ENCODE data around the gene TRAP1. TPM values are rescaled to one million over a fixed set of nuclear protein-coding genes. Genes with fewer than 3 reads are reported as not detected.

The TRAP1 gene
- total RNA-seq, 1 donor from 2014 or later = 212 TPM

DNA sequence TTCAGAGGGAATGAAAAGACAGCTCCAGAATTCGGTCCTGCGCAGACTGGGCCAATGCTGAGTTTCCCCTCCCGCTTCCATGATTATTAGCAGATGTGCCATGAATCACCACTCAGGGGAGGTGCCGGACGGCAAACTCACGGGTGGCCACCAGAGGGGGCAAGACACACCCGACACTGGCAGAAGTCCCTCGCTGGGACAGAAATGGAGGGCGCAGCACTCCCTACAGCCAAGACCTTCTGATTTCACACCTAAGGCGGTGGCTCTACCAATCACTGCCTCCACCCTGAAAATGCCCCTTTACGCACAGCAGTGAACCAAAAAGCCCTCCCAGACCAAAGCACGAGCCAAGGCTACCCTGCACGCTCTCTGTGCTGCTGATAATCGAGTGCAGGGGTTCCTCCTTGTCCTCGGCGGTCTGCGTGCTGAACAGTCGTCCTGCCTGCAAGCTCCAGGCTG lies 26.8 kb downstream of the TRAP1 start:
- no peaks in the 10 kb centered on the region for H3K9me3 Mint-ChIP-seq (ENCODE audit: low read depth)
- TF ChIP-seq, protein P1, sequence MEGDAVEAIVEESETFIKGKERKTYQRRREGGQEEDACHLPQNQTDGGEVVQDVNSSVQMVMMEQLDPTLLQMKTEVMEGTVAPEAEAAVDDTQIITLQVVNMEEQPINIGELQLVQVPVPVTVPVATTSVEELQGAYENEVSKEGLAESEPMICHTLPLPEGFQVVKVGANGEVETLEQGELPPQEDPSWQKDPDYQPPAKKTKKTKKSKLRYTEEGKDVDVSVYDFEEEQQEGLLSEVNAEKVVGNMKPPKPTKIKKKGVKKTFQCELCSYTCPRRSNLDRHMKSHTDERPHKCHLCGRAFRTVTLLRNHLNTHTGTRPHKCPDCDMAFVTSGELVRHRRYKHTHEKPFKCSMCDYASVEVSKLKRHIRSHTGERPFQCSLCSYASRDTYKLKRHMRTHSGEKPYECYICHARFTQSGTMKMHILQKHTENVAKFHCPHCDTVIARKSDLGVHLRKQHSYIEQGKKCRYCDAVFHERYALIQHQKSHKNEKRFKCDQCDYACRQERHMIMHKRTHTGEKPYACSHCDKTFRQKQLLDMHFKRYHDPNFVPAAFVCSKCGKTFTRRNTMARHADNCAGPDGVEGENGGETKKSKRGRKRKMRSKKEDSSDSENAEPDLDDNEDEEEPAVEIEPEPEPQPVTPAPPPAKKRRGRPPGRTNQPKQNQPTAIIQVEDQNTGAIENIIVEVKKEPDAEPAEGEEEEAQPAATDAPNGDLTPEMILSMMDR (IDR thresholded peaks at IDR 0.05; ENCODE audit: unreplicated experiment) = peak; percentile 98
- peak overlapping the region; percentile 65 for H3K27ac Mint-ChIP-seq
- peak; percentile 83 for DNase-seq (ENCODE audit: low spot score, unreplicated experiment)
- no peak overlapping the region for H3K4me3 Mint-ChIP-seq (ENCODE audit: low read depth)
- H3K36me3 Mint-ChIP-seq (ENCODE audit: insufficient read depth) = peaks cover 26% of the 10 kb centered on the region
- H3K27me3 Mint-ChIP-seq = no peaks in the 10 kb centered on the region
- peaks cover 27% of the 10 kb centered on the region for H3K4me1 Mint-ChIP-seq (ENCODE audit: low read depth)

DNA sequence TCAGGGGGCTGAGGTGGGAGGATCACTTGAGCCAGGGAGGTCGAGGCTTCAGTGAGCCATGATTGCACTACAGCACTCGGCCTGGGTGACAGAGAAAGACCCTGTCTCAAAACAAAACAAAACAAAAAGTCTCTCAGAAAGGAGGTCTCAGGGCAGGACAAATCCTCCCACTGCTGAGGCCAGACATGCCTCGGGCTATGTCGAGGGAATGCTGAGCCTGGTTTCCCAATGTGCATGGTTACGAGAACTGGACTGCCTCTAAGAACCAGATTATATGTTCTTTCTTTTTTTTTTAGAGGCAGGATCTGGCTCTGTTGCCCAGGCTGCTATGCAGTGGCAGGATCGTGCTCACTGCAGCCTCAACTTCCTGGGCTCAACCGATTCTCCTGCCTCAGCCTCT lies 27.6 kb downstream of the TRAP1 start:
- Mint-ChIP-seq H3K9me3 (ENCODE audit: low read depth) (no peaks in the 10 kb centered on the region), H3K27ac (peak overlapping the region; percentile 65), H3K4me1 (ENCODE audit: low read depth) (peaks cover 19% of the 10 kb centered on the region), H3K36me3 (ENCODE audit: insufficient read depth) (peaks cover 29% of the 10 kb centered on the region), H3K27me3 (no peaks in the 10 kb centered on the region), H3K4me3 (ENCODE audit: low read depth) (no peak overlapping the region)
- TF ChIP-seq, protein P1 (IDR thresholded peaks at IDR 0.05; ENCODE audit: unreplicated experiment) = no peak
- DNase-seq (ENCODE audit: low spot score, unreplicated experiment) = no peak

DNA sequence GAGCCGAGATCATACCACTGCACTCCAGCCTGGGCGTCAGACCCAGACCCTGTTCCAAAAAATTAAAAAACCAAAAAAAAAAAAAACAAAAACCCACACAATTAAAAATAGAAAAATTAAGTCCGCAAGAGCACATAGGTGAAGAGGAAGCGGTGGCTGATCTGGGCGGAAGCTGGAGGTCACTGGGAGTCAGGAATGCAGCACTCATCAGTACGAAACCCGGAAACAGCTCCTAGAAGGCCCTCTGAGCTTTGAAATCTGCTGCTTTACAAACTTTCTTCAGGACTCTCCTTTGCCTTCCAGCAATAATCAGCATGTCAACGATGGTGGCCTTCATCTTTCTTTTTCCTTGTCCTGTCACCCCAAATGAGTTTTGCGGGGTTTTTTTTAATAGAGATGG lies 29.5 kb downstream of the TRAP1 start:
- no peak overlapping the region for H3K27ac Mint-ChIP-seq
- DNase-seq (ENCODE audit: low spot score, unreplicated experiment) = no peak
- H3K27me3 Mint-ChIP-seq = no peaks in the 10 kb centered on the region
- no peak overlapping the region for H3K4me3 Mint-ChIP-seq (ENCODE audit: low read depth)
- H3K36me3 Mint-ChIP-seq (ENCODE audit: insufficient read depth) = peaks cover 31% of the 10 kb centered on the region
- TF ChIP-seq, protein P1 (IDR thresholded peaks at IDR 0.05; ENCODE audit: unreplicated experiment) = no peak
- H3K9me3 Mint-ChIP-seq (ENCODE audit: low read depth) = no peaks in the 10 kb centered on the region
- peaks cover 8% of the 10 kb centered on the region for H3K4me1 Mint-ChIP-seq (ENCODE audit: low read depth)

DNA sequence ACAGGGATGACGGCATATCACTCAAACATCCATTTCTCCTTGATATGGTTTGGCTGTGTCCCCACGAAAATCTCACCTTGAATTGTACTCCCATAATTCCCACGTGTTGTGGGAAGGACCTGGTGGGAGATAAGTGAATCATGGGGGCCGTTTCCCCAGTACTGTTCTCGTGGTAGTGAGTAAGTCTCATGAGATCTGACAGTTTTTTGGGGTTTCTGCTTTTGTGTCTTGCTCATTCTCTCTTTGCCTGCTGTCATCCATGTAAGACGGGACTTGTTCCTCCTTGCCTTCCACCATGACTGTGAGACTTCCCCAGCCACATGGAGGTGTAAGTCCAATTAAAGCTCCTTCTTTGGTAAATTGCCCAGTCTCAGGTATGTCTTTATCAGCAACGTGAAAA lies 30.3 kb downstream of the TRAP1 start:
- H3K27me3 Mint-ChIP-seq = no peaks in the 10 kb centered on the region
- TF ChIP-seq, protein P1 (IDR thresholded peaks at IDR 0.05; ENCODE audit: unreplicated experiment) = no peak
- H3K9me3 Mint-ChIP-seq (ENCODE audit: low read depth) = no peaks in the 10 kb centered on the region
- no peak overlapping the region for H3K27ac Mint-ChIP-seq
- peaks cover 35% of the 10 kb centered on the region for H3K36me3 Mint-ChIP-seq (ENCODE audit: insufficient read depth)
- DNase-seq (ENCODE audit: low spot score, unreplicated experiment) = no peak
- no peak overlapping the region for H3K4me3 Mint-ChIP-seq (ENCODE audit: low read depth)
- peaks cover 8% of the 10 kb centered on the region for H3K4me1 Mint-ChIP-seq (ENCODE audit: low read depth)

DNA sequence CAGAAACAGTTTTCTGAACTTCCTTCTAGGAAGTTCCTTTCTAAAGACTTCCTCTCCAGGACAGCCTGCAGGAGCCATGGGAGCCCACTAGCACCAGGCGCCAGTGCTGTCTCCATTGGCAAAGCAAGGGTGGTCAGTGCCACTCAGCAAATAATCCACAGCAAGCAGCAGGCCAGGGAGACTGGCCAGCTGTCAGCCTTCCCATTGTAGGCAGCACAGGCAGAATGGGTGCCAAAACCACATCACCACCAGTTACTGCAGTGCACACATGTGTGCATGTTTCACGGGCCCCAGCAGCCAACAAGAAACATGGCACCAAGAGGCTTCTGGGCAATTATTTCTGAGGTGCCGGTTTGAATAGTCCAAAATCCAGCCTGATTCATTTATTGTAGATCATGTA lies 36.1 kb downstream of the TRAP1 start:
- peaks cover 23% of the 10 kb centered on the region for H3K36me3 Mint-ChIP-seq (ENCODE audit: insufficient read depth)
- no peaks in the 10 kb centered on the region for H3K9me3 Mint-ChIP-seq (ENCODE audit: low read depth)
- no peaks in the 10 kb centered on the region for H3K4me1 Mint-ChIP-seq (ENCODE audit: low read depth)
- no peak for DNase-seq (ENCODE audit: low spot score, unreplicated experiment)
- H3K27ac Mint-ChIP-seq = no peak overlapping the region
- no peaks in the 10 kb centered on the region for H3K27me3 Mint-ChIP-seq
- no peak overlapping the region for H3K4me3 Mint-ChIP-seq (ENCODE audit: low read depth)
- TF ChIP-seq, protein P1 (IDR thresholded peaks at IDR 0.05; ENCODE audit: unreplicated experiment) = no peak
